ENCODE results near the gene IMPDH1.

GRCh38 chr7:128389085-128389617, 20.6 kb downstream of the IMPDH1 start:
- no peak for TF ChIP-seq CTCF (IDR thresholded peaks at IDR 0.05; ENCODE audit: low read depth, low read length)
- TF ChIP-seq EZH2phosphoT487 (IDR thresholded peaks at IDR 0.05; ENCODE audit: low read depth): no peak
